A673 (cell line): ENCODE data around the gene ABCA7. TPM values are rescaled to one million over a fixed set of nuclear protein-coding genes. Genes with fewer than 3 reads are reported as not detected.
A peak's percentile ranks its signal among the peaks of the same experiment; 100 is the strongest.

Experiments used
- BruUV-seq: library from RNA; stranded (reverse); fragments of 400-500 nt; replicated peaks from 2 replicates; lab custom pipeline; 2021; lab: Mats Ljungman, UMichigan
- CTCF ChIA-PET: fragments of 300-600 bp; sonication (Branson Sonifier 250); formaldehyde crosslinking; loops from one replicate; lab custom pipeline; 2022; ENCODE audit warnings: antibody characterized with exemption; lab: Charles Lee
- POLR2A ChIA-PET: fragments of 300-600 bp; sonication (Branson Sonifier 250); formaldehyde crosslinking; loops from one replicate; lab custom pipeline; 2022; ENCODE audit warnings: antibody characterized with exemption; ENCODE audit not compliant: low non-redundant PET; lab: Charles Lee
- DNase-seq: peaks from one replicate; pipeline ENCODE4 v3.0.0-alpha.2; 2015; ENCODE audit warnings: low spot score
- H3K27ac ChIP-seq: fragments of 200-600 bp; sonication (generic); 2 replicates; pipeline ENCODE4 v1.5.1; 2016; ENCODE audit warnings: mixed run types, low read depth, mild to moderate bottlenecking, mixed read lengths, antibody characterized with exemption, low read length; ENCODE audit not compliant: poor library complexity, severe bottlenecking
- H3K27me3 ChIP-seq: fragments of 200-600 bp; sonication (generic); replicated peaks from 2 replicates; pipeline ENCODE4 v1.6.1; 2017; ENCODE audit warnings: mixed run types, low read depth, mild to moderate bottlenecking, mixed read lengths, antibody characterized with exemption, low read length; ENCODE audit not compliant: insufficient read depth, poor library complexity
- H3K36me3 ChIP-seq: fragments of 200-600 bp; sonication (generic); 2 replicates; pipeline ENCODE4 v1.6.1; 2016; ENCODE audit warnings: mixed run types, mild to moderate bottlenecking, mixed read lengths, antibody characterized with exemption, low read length; ENCODE audit not compliant: insufficient read depth, poor library complexity, severe bottlenecking
- H3K4me1 ChIP-seq: fragments of 200-600 bp; sonication (generic); 2 replicates; pipeline ENCODE4 v1.6.1; 2017; ENCODE audit warnings: mixed run types, mild to moderate bottlenecking, mixed read lengths, antibody characterized with exemption, low read length; ENCODE audit not compliant: insufficient read depth, poor library complexity, severe bottlenecking
- H3K4me3 ChIP-seq: fragments of 200-600 bp; sonication (generic); 2 replicates; pipeline ENCODE4 v1.5.1; 2016; ENCODE audit warnings: low read depth, mixed run types, mild to moderate bottlenecking, mixed read lengths, low read length; ENCODE audit not compliant: poor library complexity, severe bottlenecking
- H3K9me3 ChIP-seq: fragments of 200-600 bp; sonication (generic); 2 replicates; pipeline ENCODE4 v1.6.1; 2016; ENCODE audit warnings: mixed run types, low read depth, mild to moderate bottlenecking, mixed read lengths, antibody characterized with exemption, low read length; ENCODE audit not compliant: poor library complexity, severe bottlenecking
- EZH2 ChIP-seq: fragments of 200-600 bp; sonication (generic); IDR thresholded peaks from 2 replicates; pipeline ENCODE4 v1.6.1; 2017; ENCODE audit warnings: borderline replicate concordance, low read depth, mild to moderate bottlenecking, mixed read lengths, antibody characterized with exemption, low read length; ENCODE audit not compliant: poor library complexity, severe bottlenecking
- intact Hi-C: fragments of 100-400 bp; cut with micrococcal nuclease; formaldehyde crosslinking; loops from one replicate; pipeline ENCODE4 v1.10.0; 2022; ENCODE audit not compliant: unreplicated experiment
- total RNA-seq: library from RNA; stranded (reverse); gene quantifications from 2 replicates; pipeline ENCODE4 v1.2.3, GENCODE V29; 2021
- TF ChIP-seq, protein P1 (sequence below): fragments of 300-800, 200-600 bp; sonication (generic); conservative IDR thresholded peaks from 2 replicates; pipeline ENCODE4 v1.5.1; 2017; ENCODE audit warnings: low read depth, mild to moderate bottlenecking, antibody characterized with exemption, low read length, moderate library complexity, mixed read lengths

Gene ABCA7
- total RNA-seq, 1 experiment from 2014 or later = 12.0 TPM

DNA sequence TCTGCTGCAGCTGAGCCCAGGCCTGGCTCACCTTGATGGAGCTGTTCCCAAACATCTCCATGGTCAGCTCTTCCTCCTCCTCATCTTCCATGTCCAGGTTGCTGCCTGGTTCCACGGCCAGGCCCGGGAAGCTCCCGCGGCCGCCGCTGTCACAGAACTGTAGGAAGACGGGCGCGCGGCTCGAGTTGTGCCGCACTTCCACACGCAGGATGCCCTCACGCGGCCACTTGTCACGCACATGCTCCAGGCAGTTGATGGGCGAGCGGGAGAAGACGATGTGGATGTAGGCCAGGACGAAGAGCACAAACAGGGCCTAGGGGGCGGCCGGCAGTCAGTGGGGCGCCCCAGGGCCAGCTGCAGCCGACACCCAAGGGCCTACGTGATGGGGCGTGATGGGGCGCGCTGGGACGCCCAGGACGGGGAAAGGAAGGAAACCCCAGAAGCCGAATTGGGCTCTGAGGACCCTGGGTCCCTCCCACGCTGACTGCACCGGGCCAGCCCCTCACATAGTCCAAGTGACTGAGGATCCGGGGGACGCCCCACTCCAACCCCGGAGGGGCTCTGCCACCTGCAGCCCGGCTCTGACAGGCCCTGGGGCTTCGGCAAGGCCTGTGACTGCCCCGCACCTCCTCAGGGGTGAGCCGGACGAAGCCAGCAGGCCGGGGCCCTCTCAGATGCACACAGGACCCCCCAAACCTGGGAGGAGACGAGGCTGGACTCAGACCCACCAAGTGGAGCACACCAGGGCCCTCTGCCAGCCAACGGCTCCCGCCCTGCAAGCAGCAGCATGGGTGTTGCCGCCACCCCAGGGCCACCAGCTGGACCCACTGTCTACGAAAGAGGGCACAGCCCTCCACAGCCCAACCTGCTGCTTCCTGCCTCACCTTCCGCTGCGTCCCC lies 25.5 kb upstream of the ABCA7 start:
- CTCF ChIA-PET = no interaction called here
- BruUV-seq = no TSS peak
- H3K36me3 ChIP-seq = peaks cover 42% of the 10 kb centered on the region
- H3K4me1 ChIP-seq = peaks cover 34% of the 10 kb centered on the region
- H3K4me3 ChIP-seq = no peak overlapping the region
- H3K27me3 ChIP-seq = no peaks in the 10 kb centered on the region
- H3K27ac ChIP-seq = no peak overlapping the region
- H3K9me3 ChIP-seq = no peaks in the 10 kb centered on the region
- TF ChIP-seq EZH2 = no peak
- TF ChIP-seq, protein P1, sequence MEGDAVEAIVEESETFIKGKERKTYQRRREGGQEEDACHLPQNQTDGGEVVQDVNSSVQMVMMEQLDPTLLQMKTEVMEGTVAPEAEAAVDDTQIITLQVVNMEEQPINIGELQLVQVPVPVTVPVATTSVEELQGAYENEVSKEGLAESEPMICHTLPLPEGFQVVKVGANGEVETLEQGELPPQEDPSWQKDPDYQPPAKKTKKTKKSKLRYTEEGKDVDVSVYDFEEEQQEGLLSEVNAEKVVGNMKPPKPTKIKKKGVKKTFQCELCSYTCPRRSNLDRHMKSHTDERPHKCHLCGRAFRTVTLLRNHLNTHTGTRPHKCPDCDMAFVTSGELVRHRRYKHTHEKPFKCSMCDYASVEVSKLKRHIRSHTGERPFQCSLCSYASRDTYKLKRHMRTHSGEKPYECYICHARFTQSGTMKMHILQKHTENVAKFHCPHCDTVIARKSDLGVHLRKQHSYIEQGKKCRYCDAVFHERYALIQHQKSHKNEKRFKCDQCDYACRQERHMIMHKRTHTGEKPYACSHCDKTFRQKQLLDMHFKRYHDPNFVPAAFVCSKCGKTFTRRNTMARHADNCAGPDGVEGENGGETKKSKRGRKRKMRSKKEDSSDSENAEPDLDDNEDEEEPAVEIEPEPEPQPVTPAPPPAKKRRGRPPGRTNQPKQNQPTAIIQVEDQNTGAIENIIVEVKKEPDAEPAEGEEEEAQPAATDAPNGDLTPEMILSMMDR = no peak
- intact Hi-C loops = no loop called here
- POLR2A ChIA-PET = interaction anchor here (0.7 kb wide), 1 partner anchor 18 kb away, joined by 3 read pairs; no protein-coding TSS in a partner anchor
- no peak for DNase-seq

DNA sequence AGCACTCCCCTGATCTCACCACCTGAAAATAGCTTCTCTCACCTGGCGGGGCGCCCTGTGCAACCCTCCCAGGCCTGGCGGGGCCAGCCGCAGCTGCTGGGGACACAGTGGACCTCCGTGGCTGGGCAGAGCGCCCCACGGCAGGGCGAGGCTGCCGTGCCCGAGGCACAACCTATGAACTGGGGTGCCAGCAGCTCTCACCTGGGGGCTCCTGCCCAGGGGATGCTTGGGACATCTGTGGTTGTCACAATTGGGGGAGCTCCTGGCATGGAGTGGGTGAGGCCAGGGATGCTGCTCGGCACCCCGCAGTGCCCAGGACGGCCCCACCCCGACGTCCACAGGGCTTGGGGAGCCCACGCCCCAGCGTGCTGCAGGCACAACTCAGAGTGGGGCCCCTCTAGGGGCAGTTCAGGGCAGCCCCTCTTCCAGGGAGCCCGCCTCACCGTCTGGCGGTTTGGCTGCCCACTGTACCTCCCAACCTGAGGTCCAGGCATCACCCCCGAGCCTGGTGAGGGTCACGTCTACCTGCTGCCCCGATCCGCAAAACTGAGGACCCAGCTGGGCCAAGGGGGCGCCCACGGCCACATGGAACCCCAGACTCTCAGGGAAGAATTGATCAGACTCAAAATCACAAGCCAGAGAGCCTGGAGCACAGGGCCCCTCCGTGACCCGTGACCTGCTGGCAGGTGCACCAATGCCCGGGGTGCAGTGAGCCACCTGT lies 24.7 kb upstream of the ABCA7 start:
- no TSS peak for BruUV-seq
- POLR2A ChIA-PET = no interaction called here
- H3K36me3 ChIP-seq = peaks cover 36% of the 10 kb centered on the region

More for the DNA sequence above, 24.7 kb upstream of the ABCA7 start:
- TF ChIP-seq, protein P1 = no peak
- no peak for TF ChIP-seq EZH2
- peak overlapping the region; percentile 54 for H3K27ac ChIP-seq
- no peak for DNase-seq
- no peak overlapping the region for H3K4me3 ChIP-seq
- peaks cover 30% of the 10 kb centered on the region for H3K4me1 ChIP-seq
- intact Hi-C loops = no loop called here
- H3K27me3 ChIP-seq = no peaks in the 10 kb centered on the region
- CTCF ChIA-PET = no interaction called here
- no peaks in the 10 kb centered on the region for H3K9me3 ChIP-seq
